ENCODE measurements around the gene NCDN. TPM values are rescaled to one million over a fixed set of nuclear protein-coding genes. Genes with fewer than 3 reads are reported as not detected.
"Not testable (repeated sequence)": the region's sequence is repeated elsewhere in the genome, so short reads cannot be mapped to it uniquely, and the experiment has no call there.

Gene NCDN
- total and polyA plus RNA-seq, 2 of the 8 experiments (the other 6 are each of a cell fraction or from before 2014, with no cell fraction given), result 26.2 to 35.4 TPM

DNA sequence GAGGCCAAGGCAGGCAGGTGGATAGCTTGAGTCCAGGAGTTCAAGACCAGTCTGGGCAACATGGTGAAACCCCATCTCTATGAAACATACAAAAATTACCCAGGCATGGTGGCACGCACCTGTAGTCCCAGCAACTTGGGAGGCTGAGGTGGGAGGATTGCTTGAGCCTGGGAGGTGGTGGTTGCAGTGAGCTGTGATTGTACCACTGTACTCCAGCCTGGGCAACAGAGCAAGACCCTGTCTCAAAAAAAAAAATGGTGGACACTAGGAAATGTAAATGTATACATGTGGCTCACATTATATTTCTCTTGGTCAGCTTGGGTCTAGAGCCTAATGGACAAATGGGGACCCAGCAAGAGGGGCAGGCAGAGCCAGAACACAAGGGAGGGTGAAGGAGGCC lies 28.2 kb downstream of the NCDN start:
- H3K9ac ChIP-seq (replicated peaks in 1 of 4; ENCODE audit: extremely low read depth in 1 of 4, low read depth in 3 of 4, low read length in 3 of 4); H2BK12ac ChIP-seq (ENCODE audit: low read depth, low read length); H3K4me3 ChIP-seq (ENCODE audit: extremely low read depth in 1 of 4, insufficient read depth in 2 of 4, low read depth in 3 of 4, low read length in 4 of 4); H3K18ac ChIP-seq (ENCODE audit: extremely low read depth, low read length); H3K4me1 ChIP-seq (replicated peaks in 1 of 4; ENCODE audit: control insufficient read depth in 3 of 4, insufficient read depth in 4 of 4, low read length in 3 of 4); H3K4me2 ChIP-seq (ENCODE audit: insufficient read depth in 1 of 2, low read depth in 2 of 2, low read length in 2 of 2); H2AFZ ChIP-seq (ENCODE audit: low read length); H3K9me3 ChIP-seq (ENCODE audit: insufficient read depth in 2 of 2, low read depth in 1 of 2, low read length in 1 of 2); H2BK15ac ChIP-seq (ENCODE audit: low read length); H3K27me3 ChIP-seq (replicated peaks in 1 of 4; ENCODE audit: control insufficient read depth in 3 of 4, extremely low read depth in 1 of 4, insufficient read depth in 3 of 4, low read length in 3 of 4); H3K27ac ChIP-seq (ENCODE audit: low read depth, low read length); H3K14ac ChIP-seq (ENCODE audit: insufficient read length); H3K23me2 ChIP-seq (ENCODE audit: low read depth, low read length); DNase-seq (ENCODE audit: low read depth in 1 of 2, low spot score in 2 of 2); H3K36me3 ChIP-seq (ENCODE audit: control insufficient read depth in 2 of 4, insufficient read depth in 4 of 4, low read length in 3 of 4); H2BK20ac ChIP-seq (ENCODE audit: low read length); H2BK120ac ChIP-seq (replicated peaks; ENCODE audit: low read depth, low read length); H3K4ac ChIP-seq (replicated peaks; ENCODE audit: insufficient read length, low read depth, low read length); H2AK5ac ChIP-seq (ENCODE audit: low read depth, low read length); FAIRE-seq; H3K79me2 ChIP-seq (ENCODE audit: control insufficient read depth in 1 of 2, insufficient read depth in 2 of 2, low read length in 2 of 2); H4K8ac ChIP-seq (ENCODE audit: extremely low read depth, insufficient read depth, low read length); H4K5ac ChIP-seq (ENCODE audit: insufficient read length, low read depth, low read length); H3K56ac ChIP-seq (replicated peaks; ENCODE audit: insufficient read length, low read depth, low read length); H4K91ac ChIP-seq (replicated peaks; ENCODE audit: insufficient read length, low read length); H3K23ac ChIP-seq (ENCODE audit: insufficient read length); H2BK5ac ChIP-seq (ENCODE audit: low read depth, low read length); H3K79me1 ChIP-seq (ENCODE audit: low read depth, low read length): not testable (repeated sequence)
- 90% methylated on average over 1 of the region's 1 CpG; no CpG with 5 or more reads in 1 of the 2 experiments for WGBS, 2 experiments (ENCODE audit: extremely low coverage in 1 of 2, insufficient coverage in 1 of 2, insufficient read length in 1 of 2, insufficient replicate concordance in 2 of 2, low coverage in 1 of 2, low lambda C conversion rate in 2 of 2, missing lambda C conversion rate in 1 of 2)
- ChIA-PET POLR2A (ENCODE audit: partially characterized antibody) (interaction anchor here (0.6 to 2.7 kb wide), 3 partner anchors 8 to 144 kb away, joined by 3 to 11 read pairs (median 10); no protein-coding TSS in a partner anchor), CTCF (ENCODE audit: partially characterized antibody) (interaction anchor here (0.5 to 4.4 kb wide), 9 partner anchors 13 to 478 kb away, joined by 3 to 20 read pairs (median 5); partner anchors contain the start of gene TFAP2E)
- H4K20me1 ChIP-seq (replicated peaks in 1 of 2; ENCODE audit: control insufficient read depth in 1 of 2, insufficient read depth in 2 of 2, low read length in 2 of 2), result peaks cover 0 to 13% of the 10 kb centered on the region in 2 experiments

Data from H1 (cell line).